ENCODE measurements around the gene SELENOW.
A peak's percentile ranks its signal among the peaks of the same experiment; 100 is the strongest.
"Not testable (repeated sequence)": the region's sequence is repeated elsewhere in the genome, so short reads cannot be mapped to it uniquely, and the experiment has no call there.

Gene SELENOW

DNA sequence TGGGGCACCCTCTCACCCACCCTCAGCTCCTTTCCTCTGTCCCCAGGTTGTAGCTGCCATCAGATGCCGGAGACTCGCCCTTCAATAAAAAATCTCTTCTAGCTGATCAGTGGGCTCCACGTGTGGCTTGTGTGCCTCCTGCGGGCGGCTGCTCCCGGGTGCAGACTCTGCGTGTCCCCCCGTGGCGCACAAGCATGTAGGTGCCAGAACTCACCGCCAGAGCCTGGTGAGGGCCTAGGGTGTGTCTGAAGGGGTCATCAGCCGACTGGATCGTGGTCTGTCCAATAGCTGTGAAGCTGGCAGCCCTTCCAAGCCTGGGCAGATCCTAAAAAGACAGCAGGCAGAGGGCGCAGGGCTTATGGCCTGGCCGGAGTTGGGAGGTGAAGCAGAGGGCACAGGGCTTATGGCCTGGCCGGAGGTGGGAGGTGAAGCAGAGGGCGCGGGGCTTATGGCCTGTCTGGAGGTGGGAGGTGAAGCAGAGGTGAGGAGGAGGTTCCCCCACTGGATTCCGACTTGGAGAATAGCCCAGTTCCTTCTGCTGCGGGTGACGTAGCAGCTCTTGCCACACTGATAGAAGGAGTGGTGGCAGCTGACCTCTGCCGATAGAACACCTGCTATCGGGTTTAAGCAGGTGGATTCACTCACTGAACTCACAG, 21.4 kb upstream of the SELENOW start:
- DNase-seq: no peak

DNA sequence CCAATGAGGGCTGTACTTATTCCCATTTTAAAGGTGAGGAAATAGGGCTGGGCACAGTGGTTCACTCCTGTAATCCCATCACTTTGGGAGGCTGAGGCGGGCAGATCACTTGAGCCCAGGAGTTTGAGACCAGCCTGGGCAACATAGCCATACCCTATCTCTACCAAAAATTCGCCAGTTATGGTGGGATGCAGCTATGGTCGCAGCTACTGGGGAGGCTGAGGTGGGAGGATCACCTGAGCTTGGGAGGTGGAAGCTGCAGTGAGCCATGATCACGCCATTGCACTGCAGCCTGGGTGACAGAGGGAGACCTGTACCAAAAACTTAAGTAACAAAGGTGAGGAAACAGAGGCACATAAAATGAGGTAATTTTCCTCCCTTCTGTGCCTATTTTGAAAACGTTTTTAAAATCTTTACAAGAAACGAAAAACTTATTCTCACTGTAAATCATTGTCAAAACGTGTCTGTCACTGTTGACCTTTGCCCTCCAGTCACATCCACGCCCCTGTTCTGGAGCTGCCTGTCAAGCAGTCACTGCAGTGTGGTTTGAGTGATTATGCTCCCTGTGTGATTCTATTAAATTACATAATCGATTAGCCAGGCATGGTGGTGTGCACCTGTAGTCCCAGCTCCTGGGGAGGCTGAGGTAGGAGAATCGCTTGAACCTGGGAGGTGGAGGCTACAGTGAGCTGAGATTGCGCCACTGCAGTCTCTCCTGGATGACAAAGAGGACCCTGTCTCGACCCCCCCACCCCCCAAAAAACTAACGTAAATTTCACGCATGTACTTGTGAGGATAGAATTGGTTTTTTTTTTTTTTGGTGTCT, 20.7 kb upstream of the SELENOW start:
- DNase-seq: no peak

DNA sequence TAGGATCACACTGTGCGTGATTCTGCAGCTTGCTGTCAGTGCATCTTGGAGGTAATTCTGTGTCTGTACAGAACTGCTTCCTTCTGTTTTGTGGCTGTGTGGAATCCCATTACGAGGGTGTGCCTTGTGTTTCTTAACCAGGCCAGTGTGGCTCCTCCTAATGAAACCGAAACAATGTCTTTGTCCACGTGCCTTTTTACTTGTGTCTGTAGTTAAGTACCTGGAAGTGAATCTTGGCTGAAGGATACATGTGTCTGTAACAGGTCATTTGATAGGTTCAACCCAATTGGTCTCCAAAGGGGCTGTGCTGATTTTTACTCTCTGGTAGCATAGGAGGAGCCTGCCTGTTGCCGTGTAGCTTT, 20.1 kb upstream of the SELENOW start:
- DNase-seq: no peak

DNA sequence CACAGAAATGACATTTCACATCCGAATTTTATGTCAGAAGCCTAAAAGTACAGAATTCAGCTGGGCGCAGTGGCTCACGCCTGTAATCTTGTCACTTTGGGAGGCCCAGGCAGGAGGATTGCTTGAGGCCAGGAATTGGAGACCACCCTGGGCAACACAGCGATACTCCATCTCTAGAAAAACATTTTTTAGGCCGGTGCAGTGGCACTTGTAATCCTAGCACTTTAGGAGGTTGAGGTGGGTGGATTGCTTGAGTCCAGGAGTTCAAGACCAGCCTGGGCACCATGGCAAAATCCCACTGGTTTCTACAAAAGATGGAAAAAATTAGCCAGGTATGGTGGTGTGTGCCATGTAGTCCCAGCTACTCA, 17.9 kb upstream of the SELENOW start:
- no peak for DNase-seq

DNA sequence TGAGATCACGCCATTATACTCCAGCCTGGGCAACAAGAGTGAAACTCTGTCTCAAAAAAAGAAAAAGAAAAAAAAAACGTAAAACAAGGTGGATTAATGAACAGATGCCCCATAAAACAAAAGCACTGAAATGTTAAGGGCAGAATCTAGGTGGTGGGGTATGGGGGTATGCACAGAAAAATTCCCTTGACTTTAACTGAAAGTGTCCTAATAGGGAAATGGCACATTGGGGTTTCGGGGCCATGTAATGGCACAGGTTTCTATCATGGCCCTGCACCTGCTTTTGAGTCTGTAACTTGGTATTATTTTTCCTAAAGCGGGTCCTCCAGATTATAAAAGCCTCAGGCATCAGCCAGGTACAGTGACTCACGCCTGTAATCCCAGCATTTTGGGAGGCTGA, 16.9 kb upstream of the SELENOW start:
- DNase-seq: no peak

DNA sequence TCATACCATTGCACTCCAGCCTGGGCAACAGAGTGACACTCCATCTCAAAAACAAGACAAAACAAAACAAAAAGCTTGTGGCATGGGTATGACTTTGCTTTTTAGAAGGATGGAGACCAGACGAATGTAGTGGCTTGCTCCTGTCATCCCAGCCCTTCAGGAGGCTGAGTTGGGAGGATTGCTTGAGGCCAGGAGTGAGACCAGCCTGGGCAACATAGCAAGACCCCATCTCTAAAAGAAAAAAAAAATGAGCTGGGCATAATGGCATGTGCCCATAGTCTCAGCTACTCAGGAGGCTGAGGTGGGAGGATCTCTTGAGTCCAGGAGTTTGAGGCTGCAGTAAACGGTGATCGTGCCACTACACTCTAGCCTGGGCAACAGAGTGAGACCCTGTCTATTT, 16.4 kb upstream of the SELENOW start:
- no peak for DNase-seq

DNA sequence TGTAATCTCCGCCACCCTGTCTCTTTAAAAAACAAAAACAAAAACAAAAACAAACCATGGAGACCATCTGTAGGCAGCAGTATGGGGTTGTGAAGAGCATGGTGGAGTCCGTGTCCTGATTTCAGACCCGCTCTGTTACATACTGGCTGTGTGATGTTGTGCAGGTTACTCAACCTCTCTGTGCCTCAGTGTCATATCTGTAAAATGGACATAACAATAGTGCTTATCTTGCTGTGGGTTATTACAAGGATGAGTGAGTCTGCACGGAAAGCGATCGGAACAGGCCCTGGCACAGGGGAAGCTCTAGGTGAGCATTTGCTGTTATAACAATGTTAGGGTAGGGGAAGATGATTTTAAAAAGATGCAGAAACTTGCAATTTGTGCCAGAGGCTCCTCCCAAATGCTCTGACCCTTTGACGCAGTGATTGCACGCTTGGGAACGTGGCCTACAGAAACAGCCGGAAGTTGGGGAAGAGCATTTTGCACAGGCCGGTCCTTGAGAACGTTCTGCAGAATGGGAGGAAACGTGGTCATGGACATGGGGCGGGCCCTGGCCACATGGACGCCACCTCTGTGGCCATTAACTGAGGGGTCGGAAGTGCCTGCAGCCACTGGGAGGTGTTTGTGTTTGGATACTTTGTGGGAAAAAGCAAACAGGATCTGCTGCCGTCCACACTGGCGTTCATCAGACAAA, 15.7 kb upstream of the SELENOW start:
- DNase-seq: no peak

DNA sequence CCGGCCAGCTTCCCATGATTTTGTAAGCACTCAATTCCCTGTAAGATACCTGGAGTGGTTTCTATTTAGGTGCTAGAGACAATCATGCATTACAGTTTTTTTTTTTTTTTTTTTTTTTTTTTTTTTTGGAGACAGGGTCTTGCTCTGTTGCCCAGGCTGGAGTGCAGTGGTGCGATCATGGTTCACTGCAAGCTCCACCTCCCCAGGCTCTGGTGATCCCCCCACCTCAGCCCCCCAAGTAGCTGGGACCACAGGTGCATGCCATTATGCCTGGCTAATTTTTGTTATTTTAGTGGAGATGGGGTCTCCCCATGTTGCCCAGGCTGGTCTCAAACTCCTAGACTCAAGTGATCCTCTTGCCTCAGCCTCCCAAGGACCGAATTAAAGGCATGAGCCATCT, 13.8 kb upstream of the SELENOW start:
- not testable (repeated sequence) for DNase-seq

DNA sequence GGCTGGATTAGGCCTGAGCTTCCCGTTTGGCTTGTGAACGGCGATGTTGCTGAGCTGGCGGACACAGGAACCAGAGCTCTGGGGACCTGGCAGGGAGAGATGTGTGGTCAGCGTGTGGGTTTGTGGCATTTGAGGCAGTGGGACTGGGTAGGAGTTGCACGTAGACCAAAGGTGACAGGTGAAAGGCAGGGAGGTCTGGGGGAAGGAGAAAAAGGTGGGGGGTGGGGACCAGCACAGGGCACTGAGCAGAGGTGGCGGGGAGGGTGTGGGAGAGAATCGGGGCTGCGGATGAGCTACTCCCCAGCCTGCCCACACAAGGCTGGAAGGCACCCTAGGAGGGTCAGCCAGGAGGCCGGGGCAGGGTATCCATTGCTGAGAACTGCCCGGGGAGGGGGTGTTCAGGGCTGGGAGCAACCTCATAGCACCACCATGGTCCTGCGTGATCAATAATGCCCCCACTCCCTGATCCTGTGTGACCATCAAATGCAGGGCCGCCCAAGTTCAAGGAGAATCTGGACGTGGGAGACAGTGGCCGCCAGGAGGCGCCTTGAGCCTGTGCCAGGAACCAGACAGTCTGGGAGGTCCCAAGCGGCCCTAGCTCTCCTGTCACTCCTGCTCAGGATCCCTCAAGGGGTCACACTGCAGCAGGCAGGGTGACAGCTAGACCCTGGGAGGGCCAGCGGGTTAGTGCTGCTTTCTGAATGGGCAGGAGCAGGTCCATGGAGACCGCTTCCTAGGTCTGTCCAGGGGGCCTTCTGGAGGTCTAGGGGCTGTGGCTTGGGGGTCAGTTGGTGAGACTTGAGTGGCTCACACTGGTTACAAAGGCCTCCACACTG, 12.8 kb upstream of the SELENOW start:
- peak; percentile 8 for DNase-seq

DNA sequence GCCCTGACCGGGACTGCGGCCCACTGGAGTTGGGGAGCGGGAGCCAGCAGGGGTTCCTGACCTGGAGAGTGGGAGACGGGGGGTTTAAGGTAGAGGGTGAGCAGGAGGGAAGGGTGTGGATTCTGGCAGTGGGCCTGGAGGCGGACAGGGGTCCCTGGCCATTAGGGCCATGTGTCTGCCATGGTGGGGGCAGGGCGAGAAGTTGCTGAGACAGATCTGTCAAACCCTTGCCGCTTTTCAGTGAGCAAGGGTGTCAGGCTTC, 12.2 kb upstream of the SELENOW start:
- no peak for DNase-seq

DNA sequence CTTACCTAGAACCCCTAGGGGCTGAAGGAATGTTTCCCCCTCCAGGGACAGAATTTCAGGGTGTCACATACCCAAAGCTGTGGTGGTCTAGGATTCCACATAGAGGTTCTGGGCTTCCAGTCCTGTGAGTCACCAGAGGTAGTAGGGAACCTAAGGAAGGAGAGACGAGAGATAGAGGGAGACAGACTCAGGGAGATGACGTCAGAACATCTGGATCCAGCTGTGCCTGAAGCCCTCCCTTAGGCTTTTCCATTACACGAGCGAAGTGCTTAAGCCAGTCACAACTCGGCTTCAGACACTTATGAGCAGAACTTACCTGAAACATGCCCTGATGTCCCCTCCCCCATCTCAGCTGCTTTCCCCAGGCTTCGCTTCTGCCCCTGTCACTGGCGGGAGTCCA, 11.8 kb upstream of the SELENOW start:
- DNase-seq: no peak

DNA sequence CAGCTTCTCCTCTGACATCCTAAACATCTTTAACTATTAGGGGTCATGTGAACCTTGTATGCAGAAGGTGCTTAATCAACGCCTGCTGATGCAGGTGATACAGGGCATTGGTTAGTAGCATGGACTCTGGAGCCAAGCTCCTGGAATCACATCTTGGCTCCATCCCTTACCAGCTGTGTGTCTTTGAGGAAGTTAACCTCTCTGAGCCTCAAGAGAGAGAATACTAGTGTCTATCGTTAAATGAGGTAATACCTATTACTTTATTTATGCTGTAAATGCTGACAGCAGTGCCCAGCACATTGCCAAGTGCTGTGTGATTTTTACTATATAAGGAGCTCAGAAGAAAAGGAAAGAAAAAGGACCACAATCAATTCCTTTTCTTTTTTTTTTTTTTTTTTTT, 11.2 kb upstream of the SELENOW start:
- no peak for DNase-seq

DNA sequence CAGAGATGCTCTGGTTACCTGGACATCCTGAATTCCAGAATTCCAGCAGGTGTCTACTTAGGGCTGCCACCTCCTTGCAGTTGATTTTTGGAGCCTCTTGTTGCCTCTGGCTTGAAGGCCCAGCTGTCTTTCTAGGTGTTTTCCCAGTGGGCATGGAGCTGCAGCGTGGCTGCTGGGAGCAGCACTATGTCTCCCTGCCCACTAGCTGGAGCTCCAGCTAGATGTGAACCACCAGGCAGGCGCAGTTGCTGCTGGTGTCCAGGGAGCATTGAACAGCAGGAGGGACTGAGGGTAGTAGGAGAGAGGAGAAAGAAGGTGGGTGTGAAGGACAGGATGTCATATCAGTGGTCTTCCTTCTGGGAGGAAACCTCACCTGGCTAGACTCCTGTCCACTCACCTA, 9.9 kb upstream of the SELENOW start:
- no peak for DNase-seq

DNA sequence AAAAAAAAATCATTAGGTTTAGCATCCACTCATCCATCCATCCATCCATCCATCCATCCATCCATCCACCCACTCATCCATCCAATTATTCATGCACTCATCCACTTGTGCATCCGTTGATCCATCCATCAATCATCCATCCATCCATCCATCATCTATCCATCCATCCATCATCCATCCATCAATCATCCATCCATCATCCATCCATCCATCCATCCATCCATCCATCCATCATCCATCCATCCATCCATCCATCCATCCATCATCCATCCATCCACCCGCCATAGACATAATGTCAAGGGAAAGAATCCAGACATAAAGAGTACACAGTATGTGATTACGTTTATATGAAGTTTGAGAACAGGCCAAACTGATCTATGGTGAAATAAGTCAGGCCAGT, 9.0 kb upstream of the SELENOW start:
- no peak for DNase-seq

DNA sequence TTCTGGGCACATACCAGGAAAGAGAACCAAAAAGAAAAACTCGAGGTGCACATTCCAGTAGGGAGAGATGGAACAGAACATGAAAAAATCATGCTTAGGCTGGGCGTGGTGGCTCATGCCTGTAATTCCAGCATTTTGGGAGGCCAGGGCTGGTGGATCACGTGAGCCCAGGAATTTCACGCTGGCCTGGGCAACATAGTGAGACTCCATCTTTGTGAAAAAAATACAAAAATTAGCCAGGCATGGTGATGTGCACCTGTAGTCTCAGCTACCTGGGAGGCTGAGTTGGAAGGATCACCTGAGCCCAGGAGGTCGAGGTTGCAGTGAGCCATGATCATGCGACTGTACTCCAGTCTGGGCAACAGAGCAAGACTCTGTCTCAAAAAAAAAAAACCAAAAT, 7.2 kb upstream of the SELENOW start:
- DNase-seq: not testable (repeated sequence)

DNA sequence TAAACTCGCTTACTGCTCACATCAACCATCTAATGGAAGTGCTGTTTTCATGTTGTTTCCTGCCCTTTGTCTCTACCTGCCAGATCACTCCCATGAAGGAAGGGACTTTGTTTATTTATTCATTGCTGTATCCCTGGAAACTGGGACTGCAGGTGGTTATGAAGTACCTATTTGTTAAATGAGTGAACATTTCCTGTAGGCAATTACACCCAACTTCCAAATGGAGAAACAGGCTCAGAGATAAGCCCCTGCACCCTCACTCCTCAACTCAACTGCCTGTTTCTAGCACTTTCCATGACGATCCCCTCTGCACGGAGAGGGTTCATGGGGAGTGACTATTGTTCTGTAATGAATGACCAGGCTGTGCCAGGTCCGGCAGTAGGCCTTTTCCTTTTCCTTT, 1.9 kb upstream of the SELENOW start:
- no peak for DNase-seq

DNA sequence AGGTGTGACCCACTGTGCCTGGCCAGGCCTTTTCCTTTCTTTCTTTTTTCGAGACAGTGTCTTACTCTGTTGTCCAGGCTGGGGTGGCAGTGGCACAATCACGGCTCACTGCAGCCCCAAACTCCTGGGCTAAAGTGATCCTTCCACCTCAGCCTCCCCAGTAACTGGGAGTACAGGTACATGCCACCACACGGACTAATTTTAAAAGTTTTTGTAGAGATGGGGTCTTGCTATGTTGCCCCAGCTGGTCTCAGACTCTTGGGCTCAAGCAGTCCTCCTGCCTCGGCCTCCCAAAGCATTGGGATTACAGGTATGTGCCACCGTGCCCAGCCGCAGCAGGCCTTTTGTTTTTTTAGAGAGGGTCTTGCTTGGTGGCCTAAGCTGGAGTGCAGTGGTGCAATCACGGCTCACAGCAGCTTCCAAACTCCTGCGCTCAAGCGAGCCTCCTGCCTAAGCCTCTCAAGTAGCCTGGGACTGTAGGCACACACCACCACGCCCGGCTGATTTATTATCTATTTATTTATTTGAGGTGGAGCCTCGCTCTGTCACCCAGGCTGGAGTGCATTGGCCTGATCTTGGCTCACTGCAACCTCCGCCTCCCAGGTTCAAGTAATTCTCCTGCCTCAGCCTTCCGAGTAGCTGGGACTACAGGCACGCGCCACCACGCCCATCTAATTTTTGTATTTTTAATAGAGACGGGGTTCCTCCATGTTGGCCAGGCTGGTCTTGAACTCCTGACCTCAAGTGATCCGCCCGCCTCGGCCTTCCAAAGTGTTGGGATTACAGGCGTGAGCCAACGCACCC, 1.1 kb upstream of the SELENOW start:
- DNase-seq: not testable (repeated sequence)

DNA sequence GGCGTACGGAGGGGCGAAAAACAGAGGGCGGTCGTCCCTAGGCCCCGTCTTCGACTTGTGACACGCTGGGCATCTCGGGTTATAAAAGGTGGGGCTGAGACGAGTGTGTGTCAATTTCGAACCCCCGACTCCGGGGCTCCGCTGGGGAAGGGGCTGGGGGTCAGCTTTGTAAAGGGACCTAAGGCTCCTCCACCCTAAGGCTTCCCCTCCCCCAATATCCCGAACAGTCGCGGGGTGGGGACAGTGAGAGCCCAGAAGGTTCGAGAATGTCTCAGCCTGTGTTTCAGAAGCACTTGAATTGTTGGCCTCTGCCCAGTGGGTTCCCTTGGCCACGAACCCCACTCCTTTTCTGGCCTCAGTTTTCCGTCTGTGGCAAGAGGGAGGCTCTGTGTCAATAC, 450 bp downstream of the SELENOW start:
- no peak for DNase-seq

DNA sequence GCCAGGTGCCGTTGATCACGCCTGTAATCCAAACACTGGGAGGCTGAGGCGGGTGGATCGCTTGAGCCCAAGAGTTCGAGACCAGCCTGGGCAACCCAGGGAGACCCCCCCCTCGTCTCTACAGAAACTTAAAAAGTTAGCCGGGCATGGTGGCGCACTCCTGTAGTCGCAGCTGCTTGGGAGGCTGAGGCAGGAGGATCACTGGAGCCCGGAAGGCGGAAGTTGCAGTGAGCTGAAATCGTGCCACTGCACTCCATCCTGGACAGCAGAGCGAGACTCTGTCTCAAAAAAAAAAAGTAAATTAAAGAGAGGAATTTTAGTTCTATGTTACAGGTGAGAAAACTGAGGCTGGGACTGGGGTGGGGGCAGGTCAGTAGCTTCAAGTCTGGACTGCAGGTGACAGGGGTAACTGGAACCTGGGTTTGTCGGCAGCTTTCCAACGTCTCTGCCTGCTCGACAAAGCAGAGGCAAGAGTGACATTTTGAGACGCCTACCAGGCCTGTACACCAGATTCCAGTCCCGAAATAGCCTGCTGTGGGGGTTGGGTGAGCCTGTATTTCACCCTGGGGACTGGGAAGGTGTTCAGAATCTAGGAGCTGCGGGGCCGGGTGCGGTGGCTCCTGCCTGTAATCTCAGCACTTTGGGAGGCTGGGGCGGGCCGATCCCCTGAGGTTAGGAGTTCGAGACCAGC, 1.2 kb downstream of the SELENOW start:
- no peak for DNase-seq

DNA sequence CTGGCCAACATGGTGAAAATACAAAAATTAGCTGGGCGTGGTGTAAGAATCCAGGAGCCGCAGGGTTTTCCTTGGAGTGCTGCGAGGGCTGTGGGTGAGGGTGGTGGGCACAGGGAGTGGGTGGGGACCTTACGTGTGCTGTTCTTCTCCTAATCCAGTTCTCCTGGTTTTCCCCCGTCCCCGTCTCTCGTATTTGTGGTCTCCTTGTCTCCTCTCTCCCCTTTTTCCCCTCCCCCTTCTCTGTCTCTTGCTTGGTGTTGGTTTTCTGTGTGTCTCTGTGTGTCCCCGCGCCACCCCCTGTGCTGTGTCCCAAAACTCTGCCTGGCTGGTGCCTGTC, 1.7 kb downstream of the SELENOW start:
- DNase-seq: no peak

DNA sequence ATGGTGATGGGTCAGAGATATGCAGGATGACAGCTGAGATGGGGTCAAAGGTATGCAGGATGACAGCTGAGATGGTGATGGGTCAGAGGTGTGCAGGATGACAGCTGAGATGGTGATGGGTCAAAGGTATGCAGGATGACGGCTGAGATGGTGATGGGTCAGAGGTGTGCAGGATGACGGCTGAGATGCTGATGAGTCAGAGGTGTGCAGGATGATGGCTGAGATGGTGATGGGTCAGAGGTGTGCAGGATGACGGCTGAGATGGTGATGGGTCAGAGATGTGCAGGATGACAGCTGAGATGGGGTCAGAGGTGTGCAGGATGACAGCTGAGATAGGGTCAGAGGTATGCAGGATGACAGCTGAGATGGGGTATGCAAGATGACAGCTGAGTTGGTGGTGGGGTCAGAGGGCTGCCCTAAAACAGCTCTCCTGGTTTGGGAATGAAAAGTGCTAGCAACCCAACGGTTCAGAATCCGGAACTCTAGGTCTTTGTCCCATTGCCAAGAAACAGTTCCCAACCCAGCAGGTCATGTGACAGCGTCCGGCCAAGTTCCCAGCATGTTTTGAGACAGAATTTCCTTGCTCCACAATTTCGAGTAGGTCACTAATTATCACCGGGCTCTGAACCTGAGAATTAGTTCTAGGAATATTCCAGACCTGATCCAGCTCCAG, 3.2 kb downstream of the SELENOW start:
- no peak for DNase-seq

DNA sequence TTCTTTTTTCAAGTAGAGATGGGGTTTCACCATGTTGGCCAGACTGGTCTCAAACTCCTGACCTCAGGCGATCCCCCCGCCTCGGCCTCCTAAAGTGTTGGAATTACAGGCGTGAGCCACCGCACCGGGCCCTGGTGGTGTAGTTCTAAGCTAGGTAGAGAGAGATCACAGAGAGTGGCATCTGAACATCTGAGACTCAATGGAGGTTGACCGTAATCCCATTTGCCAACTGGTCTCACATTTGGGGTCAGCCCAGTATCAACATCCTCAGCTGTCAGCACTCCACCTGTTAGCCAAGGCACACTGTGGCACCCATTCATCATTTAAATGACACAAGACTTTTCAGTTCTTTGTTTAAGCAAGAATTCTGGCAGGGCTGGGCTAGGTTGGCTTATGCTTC, 8.1 kb downstream of the SELENOW start:
- no peak for DNase-seq

All from KG1 (cell line).